GM12892 (cell line): Measurements from ENCODE around the gene TBC1D9B.
A peak's percentile ranks its signal among the peaks of the same experiment; 100 is the strongest.

ENCODE experiments used
- DNase-seq: peaks from one replicate; pipeline ENCODE4 v3.0.0; 2011; ENCODE audit not compliant: insufficient read length
- FAIRE-seq: peaks from 2 replicates; lab custom pipeline; 2011; peaks lifted over from hg19 to GRCh38; lab: Jason Lieb, UNC
- POLR2A ChIP-seq: IDR thresholded peaks from 2 replicates; pipeline ENCODE4 v1.6.1; 2011; ENCODE audit warnings: low read depth, low read length, control low read depth
- POLR2AphosphoS5 ChIP-seq: IDR thresholded peaks from 2 replicates; pipeline ENCODE4 v1.6.1; 2011; ENCODE audit warnings: low read depth, low read length, control low read depth
- TAF1 ChIP-seq: IDR thresholded peaks from 2 replicates; pipeline ENCODE4 v1.6.1; 2011; ENCODE audit warnings: low read depth, mild to moderate bottlenecking, control low read depth, low read length, borderline replicate concordance

The TBC1D9B gene

GRCh38 chr5:179820127-179820482 is 87.6 kb downstream of the TBC1D9B start:
- TF ChIP-seq POLR2AphosphoS5 (no peak), POLR2A (no peak), TAF1 (no peak)
- FAIRE-seq (no peak), DNase-seq (no peak)

GRCh38 chr5:179819296-179820126 is 88.2 kb downstream of the TBC1D9B start:
- FAIRE-seq (peak; percentile 84), DNase-seq (no peak)
- TF ChIP-seq POLR2AphosphoS5 (no peak), TAF1 (no peak), POLR2A (no peak)

GRCh38 chr5:179818746-179819295 is 88.9 kb downstream of the TBC1D9B start:
- TF ChIP-seq POLR2AphosphoS5, result peak; percentile 59
- 0 out of 2 replicates have a peak, but pooled peaks have one; percentile 42 for TF ChIP-seq TAF1
- peak; percentile 56 for TF ChIP-seq POLR2A
- FAIRE-seq, result peak; percentile 98

GRCh38 chr5:179817890-179818745 is 89.6 kb downstream of the TBC1D9B start:
- FAIRE-seq (no peak), DNase-seq (no peak)
- TF ChIP-seq POLR2AphosphoS5 (0 out of 2 replicates have a peak, but pooled peaks have one; percentile 4), TAF1 (no peak)

More at GRCh38 chr5:179818746-179819295, 88.9 kb downstream of the TBC1D9B start:
- peak; percentile 89 for DNase-seq

GRCh38 chr5:179817470-179817840 is 90.2 kb downstream of the TBC1D9B start:
- DNase-seq, result no peak
- TF ChIP-seq POLR2AphosphoS5 (no peak), TAF1 (no peak), POLR2A (no peak)
- no peak for FAIRE-seq

GRCh38 chr5:179816796-179817469 is 90.8 kb downstream of the TBC1D9B start:
- no peak for FAIRE-seq
- no peak for DNase-seq

GRCh38 chr5:179816401-179816795 is 91.3 kb downstream of the TBC1D9B start:
- FAIRE-seq (no peak), DNase-seq (no peak)
- TF ChIP-seq POLR2AphosphoS5 (no peak), TAF1 (no peak), POLR2A (no peak)

More at GRCh38 chr5:179816796-179817469, 90.8 kb downstream of the TBC1D9B start:
- TF ChIP-seq POLR2AphosphoS5 (no peak), TAF1 (no peak), POLR2A (no peak)

GRCh38 chr5:179815491-179816249 is 92.0 kb downstream of the TBC1D9B start:
- FAIRE-seq, result no peak
- 0 out of 2 replicates have a peak, but pooled peaks have one; percentile 15 for TF ChIP-seq POLR2AphosphoS5
- TF ChIP-seq TAF1, result no peak
- no peak for TF ChIP-seq POLR2A
- DNase-seq, result no peak

- no peak for TF ChIP-seq TAF1
- TF ChIP-seq POLR2AphosphoS5, result no peak
- no peak for TF ChIP-seq POLR2A
- no peak for FAIRE-seq
- no peak for DNase-seq
Observed at GRCh38 chr5:179814090-179814489, 93.6 kb downstream of the TBC1D9B start.

- FAIRE-seq, result no peak
- TF ChIP-seq POLR2A (no peak), TAF1 (no peak), POLR2AphosphoS5 (no peak)
- no peak for DNase-seq
Observed at GRCh38 chr5:179812997-179813607, 94.6 kb downstream of the TBC1D9B start.
